Erythroblast (primary cell): ENCODE results near the gene TRPM6.

ENCODE experiments used
- GATA1 ChIP-seq: IDR thresholded peaks from 2 replicates; pipeline ENCODE4 v1.6.1; 2011; ENCODE audit warnings: low read depth, mild to moderate bottlenecking, control low read depth, low read length, moderate library complexity
- POLR2A ChIP-seq: IDR thresholded peaks from 2 replicates; pipeline ENCODE4 v1.6.1; 2011; ENCODE audit warnings: mild to moderate bottlenecking, low read length

DNA sequence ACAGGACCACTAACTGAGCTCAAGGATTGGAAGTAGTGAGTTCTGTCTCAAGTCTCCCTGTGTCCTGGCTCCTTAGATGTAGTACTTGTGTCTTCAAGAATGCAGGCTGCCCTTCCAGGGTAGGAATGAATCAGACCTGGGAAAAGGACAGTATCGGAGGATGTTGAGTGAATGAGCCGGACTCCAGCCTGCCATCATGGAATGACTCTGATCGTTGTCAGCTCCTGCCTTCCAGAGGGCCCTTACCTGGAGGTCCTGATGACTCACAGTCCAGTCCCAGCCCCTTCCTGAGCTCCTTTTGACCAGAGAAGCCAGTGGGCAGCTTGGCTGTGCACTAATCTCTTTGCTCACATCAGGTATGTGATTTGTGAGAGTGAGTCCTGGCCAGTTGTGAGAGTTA, 161.1 kb downstream of the TRPM6 start:
- TF ChIP-seq POLR2A (no peak), GATA1 (no peak)
